WTC11 (cell line): ENCODE results near the gene SIGLEC1. TPM values are rescaled to one million over a fixed set of nuclear protein-coding genes. Genes with fewer than 3 reads are reported as not detected.

Source experiments
- ATAC-seq: fragments of 200-7000 bp; cut with Tn5 transposase; 2 replicates; pipeline ENCODE4 v1.10.0; 2021; ENCODE audit warnings: mild to moderate bottlenecking, moderate library complexity
- CTCF ChIA-PET: fragments of 300-600 bp; sonication (Branson Sonifier 250); formaldehyde crosslinking; loops from one replicate; lab custom pipeline; 2021; ENCODE audit warnings: antibody characterized with exemption; lab: Charles Lee
- POLR2A ChIA-PET: fragments of 350-600 bp; sonication (Branson Sonifier 250); formaldehyde crosslinking; loops from one replicate; lab custom pipeline; 2021; ENCODE audit warnings: antibody characterized with exemption; lab: Charles Lee
- DNase-seq: peaks from one replicate; pipeline ENCODE4 v3.0.0; 2021; ENCODE audit warnings: low spot score
- H3K27ac Mint-ChIP-seq: 2 replicates; pipeline ENCODE4 v1.8.0; 2021; ENCODE audit warnings: mixed read lengths
- H3K27me3 Mint-ChIP-seq: 2 replicates; pipeline ENCODE4 v1.8.0; 2021; ENCODE audit warnings: low read depth, mild to moderate bottlenecking, moderate library complexity, mixed read lengths
- H3K36me3 Mint-ChIP-seq: 2 replicates; pipeline ENCODE4 v1.8.0; 2021; ENCODE audit warnings: mixed read lengths
- H3K4me1 Mint-ChIP-seq: 2 replicates; pipeline ENCODE4 v1.8.0; 2022; ENCODE audit warnings: mixed read lengths
- H3K4me3 Mint-ChIP-seq: 2 replicates; pipeline ENCODE4 v1.8.0; 2021; ENCODE audit warnings: mild to moderate bottlenecking, moderate library complexity, mixed read lengths
- H3K9me3 Mint-ChIP-seq: 2 replicates; pipeline ENCODE4 v1.8.0; 2021; ENCODE audit warnings: mixed read lengths
- FOXP1 ChIP-seq: sonication (generic); formaldehyde crosslinking; IDR thresholded peaks from 2 replicates; pipeline ENCODE4 v1.8.0; 2022; ENCODE audit warnings: missing genetic modification reagents, mild to moderate bottlenecking, moderate library complexity, borderline replicate concordance
- GTF2I ChIP-seq: fragments of 250-450 bp; sonication (Bioruptor Pico); conservative IDR thresholded peaks from 2 replicates; pipeline ENCODE4 v1.4.0; 2021; ENCODE audit warnings: mild to moderate bottlenecking
- RELA ChIP-seq: sonication (generic); formaldehyde crosslinking; IDR thresholded peaks from 2 replicates; pipeline ENCODE4 v1.8.1; 2022; ENCODE audit warnings: missing genetic modification reagents, mild to moderate bottlenecking, borderline replicate concordance
- SMAD4 ChIP-seq: sonication (generic); formaldehyde crosslinking; IDR thresholded peaks from 2 replicates; pipeline ENCODE4 v1.8.0; 2022; ENCODE audit warnings: mild to moderate bottlenecking, missing genetic modification reagents
- TCF7 ChIP-seq: sonication (generic); formaldehyde crosslinking; IDR thresholded peaks from 2 replicates; pipeline ENCODE4 v1.8.0; 2022; ENCODE audit warnings: mild to moderate bottlenecking, low read depth, missing genetic modification reagents, moderate library complexity
- TEAD1 ChIP-seq: sonication (generic); formaldehyde crosslinking; IDR thresholded peaks from 2 replicates; pipeline ENCODE4 v1.8.0; 2022; ENCODE audit warnings: mild to moderate bottlenecking, missing genetic modification reagents
- TEAD4 ChIP-seq: sonication (generic); formaldehyde crosslinking; IDR thresholded peaks from 2 replicates; pipeline ENCODE4 v1.8.0; 2022; ENCODE audit warnings: mild to moderate bottlenecking, missing genetic modification reagents
- ZNF121 ChIP-seq: sonication (generic); formaldehyde crosslinking; IDR thresholded peaks from 2 replicates; pipeline ENCODE4 v1.8.0; 2023; ENCODE audit warnings: missing genetic modification reagents
- ZNF423 ChIP-seq: fragments of 250-450 bp; sonication (Bioruptor Pico); IDR thresholded peaks from 2 replicates; pipeline ENCODE4 v2.1.2; 2022; ENCODE audit warnings: mild to moderate bottlenecking, moderate library complexity
- total RNA-seq: library from RNA; stranded (reverse); gene quantifications from 3 replicates; pipeline ENCODE4 v1.2.3, GENCODE V29; 2021
- TF ChIP-seq, protein P1 (sequence below): fragments of 250-450 bp; sonication (Bioruptor Pico); conservative IDR thresholded peaks from 2 replicates; pipeline ENCODE4 v1.9.0; 2021; ENCODE audit warnings: mild to moderate bottlenecking
- TF ChIP-seq, protein P2 (sequence below): fragments of 250-450 bp; sonication (Bioruptor Pico); IDR thresholded peaks from 2 replicates; pipeline ENCODE4 v2.1.2; 2022; ENCODE audit warnings: mild to moderate bottlenecking, moderate library complexity
- TF ChIP-seq, protein P3 (sequence below): sonication (generic); formaldehyde crosslinking; IDR thresholded peaks from 2 replicates; pipeline ENCODE4 v1.8.0; 2022; ENCODE audit warnings: mild to moderate bottlenecking, missing genetic modification reagents

Gene SIGLEC1
- total RNA-seq, 1 experiment from 2014 or later = 0.04 TPM

DNA sequence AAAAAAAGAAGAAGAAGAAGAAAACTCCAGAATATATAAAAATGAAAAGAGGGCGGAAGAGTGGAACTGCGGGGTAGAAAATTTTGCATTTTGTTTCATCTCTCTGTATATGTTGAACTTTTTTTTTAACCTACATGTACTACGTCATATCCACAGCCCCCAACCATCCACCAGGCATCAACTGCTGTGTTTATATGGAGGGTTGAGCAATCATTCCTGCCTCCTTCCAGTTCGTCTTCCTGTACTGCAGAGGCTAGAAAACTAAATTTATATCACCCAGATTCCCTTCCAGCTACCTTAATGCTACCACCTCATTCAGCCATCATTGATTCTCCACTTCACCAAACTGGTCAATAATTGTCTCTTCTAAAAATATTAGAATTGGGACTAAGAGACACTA is 9.5 kb upstream of the SIGLEC1 start (continued):
- TF ChIP-seq, protein P1, sequence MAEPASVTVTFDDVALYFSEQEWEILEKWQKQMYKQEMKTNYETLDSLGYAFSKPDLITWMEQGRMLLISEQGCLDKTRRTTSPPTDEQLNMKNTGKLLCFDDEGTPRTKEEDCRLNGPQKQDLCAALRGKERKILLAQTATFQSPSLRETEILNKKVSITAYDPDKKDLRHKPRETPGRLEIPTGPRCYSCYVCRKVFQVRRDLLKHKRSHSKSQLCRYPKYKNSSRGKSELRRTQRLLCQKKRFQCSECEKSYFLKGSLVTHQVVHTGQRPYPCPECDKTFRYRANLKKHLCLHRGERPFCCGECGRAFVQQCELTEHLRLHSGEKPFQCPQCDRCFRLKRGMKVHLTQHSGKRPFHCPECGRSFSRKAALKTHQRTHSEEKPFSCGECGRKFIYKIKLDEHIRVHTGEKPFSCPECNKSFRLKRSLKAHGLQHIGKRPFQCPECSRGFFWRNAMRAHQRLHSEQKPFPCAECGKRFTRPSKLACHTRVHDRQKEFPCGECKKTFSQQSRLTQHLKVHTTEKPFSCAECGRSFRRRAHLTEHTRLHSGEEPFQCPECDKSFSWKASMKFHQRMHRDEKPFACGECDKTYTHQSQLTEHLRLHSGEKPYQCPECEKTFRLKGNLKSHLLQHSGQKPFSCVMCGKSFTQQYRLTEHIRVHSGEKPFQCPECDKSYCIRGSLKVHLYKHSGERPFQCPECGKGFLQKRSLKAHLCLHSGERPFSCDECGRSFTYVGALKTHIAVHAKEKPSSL (CRISPR knock-in tag) = no peak

DNA sequence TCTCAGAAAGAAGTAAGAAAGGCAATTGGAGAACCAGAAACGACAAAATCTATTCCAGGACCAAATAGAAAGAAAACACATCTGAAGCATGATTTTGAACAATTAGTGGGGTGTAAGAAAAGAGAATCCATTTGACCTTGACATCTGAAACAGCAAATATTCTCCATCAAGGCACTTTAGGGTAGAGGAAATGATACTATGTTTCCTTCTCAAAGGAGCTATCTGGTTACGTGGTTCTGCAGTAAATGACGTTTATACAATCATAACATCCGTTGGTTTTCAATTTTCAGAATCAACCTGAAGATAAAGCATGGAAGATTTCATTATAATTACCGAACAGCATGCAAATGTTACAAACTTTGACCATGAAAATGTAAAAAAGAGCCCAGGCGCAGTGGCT is 8.2 kb upstream of the SIGLEC1 start:
- CTCF ChIA-PET = interaction anchor here (0.7 to 2.1 kb wide), 7 partner anchors 10 to 47 kb away, joined by 3 to 21 read pairs (median 5); partner anchors contain the start of genes ADAM33 and ADISSP
- Mint-ChIP-seq H3K27ac (no peak overlapping the region; the same call in 1 of the 2 replicates), H3K36me3 (no peaks in the 10 kb centered on the region)

DNA sequence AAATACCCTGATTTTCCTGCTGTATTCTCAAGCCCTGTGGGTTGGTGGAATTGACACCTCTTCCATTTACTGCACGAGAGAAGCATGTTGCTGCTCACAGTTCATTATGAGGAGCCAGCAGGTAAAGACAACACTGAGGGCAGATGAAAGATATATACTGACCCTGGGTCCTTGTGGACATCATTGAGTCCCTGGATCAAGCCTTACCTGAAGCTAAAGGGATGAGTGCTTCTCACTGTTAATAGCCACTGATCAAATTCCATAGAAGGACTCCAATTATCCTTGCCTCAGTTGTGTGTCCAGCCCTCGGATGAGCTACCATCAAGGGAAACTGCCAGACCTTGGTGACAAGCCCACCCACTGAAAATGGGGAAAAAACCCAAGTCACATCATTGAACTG is 7.7 kb upstream of the SIGLEC1 start:
- Mint-ChIP-seq H3K4me3 (no peak overlapping the region), H3K4me1 (peaks cover 8% of the 10 kb centered on the region), H3K27me3 (no peaks in the 10 kb centered on the region), H3K9me3 (peaks cover 4% of the 10 kb centered on the region; the same call in 1 of the 2 replicates), H3K27ac (peak overlapping the region; percentile 79)
- no peak for ATAC-seq
- POLR2A ChIA-PET = no interaction called here
- CTCF ChIA-PET = interaction anchor here (0.7 to 2.1 kb wide), 8 partner anchors 9 to 352 kb away, joined by 3 to 21 read pairs (median 4); partner anchors contain the start of genes ADAM33 and ADISSP
- DNase-seq = no peak
- TF ChIP-seq TEAD4 (CRISPR knock-in tag) (no peak), GTF2I (CRISPR knock-in tag) (0 out of 2 replicates have a peak, but pooled peaks have one; percentile 29)
- TF ChIP-seq, all 79 proteins: peak for 1
- H3K36me3 Mint-ChIP-seq = no peaks in the 10 kb centered on the region

More for the DNA sequence above, 8.2 kb upstream of the SIGLEC1 start:
- POLR2A ChIA-PET = no interaction called here
- Mint-ChIP-seq H3K9me3 (peaks cover 4% of the 10 kb centered on the region; the same call in 1 of the 2 replicates), H3K4me3 (no peak overlapping the region), H3K27me3 (no peaks in the 10 kb centered on the region), H3K4me1 (peaks cover 8% of the 10 kb centered on the region)
- TF ChIP-seq, protein P2, sequence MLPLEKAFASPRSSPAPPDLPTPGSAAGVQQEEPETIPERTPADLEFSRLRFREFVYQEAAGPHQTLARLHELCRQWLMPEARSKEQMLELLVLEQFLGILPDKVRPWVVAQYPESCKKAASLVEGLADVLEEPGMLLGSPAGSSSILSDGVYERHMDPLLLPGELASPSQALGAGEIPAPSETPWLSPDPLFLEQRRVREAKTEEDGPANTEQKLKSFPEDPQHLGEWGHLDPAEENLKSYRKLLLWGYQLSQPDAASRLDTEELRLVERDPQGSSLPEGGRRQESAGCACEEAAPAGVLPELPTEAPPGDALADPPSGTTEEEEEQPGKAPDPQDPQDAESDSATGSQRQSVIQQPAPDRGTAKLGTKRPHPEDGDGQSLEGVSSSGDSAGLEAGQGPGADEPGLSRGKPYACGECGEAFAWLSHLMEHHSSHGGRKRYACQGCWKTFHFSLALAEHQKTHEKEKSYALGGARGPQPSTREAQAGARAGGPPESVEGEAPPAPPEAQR (CRISPR knock-in tag) = no peak
- TF ChIP-seq RELA (CRISPR knock-in tag) (no peak), TEAD1 (CRISPR knock-in tag) (no peak), SMAD4 (CRISPR knock-in tag) (no peak), ZNF121 (CRISPR knock-in tag) (no peak), ZNF423 (CRISPR knock-in tag) (no peak), FOXP1 (CRISPR knock-in tag) (no peak)
- TF ChIP-seq, protein P3, sequence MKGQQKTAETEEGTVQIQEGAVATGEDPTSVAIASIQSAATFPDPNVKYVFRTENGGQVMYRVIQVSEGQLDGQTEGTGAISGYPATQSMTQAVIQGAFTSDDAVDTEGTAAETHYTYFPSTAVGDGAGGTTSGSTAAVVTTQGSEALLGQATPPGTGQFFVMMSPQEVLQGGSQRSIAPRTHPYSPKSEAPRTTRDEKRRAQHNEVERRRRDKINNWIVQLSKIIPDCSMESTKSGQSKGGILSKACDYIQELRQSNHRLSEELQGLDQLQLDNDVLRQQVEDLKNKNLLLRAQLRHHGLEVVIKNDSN (CRISPR knock-in tag) = no peak
- DNase-seq (no peak), ATAC-seq (no peak)

DNA sequence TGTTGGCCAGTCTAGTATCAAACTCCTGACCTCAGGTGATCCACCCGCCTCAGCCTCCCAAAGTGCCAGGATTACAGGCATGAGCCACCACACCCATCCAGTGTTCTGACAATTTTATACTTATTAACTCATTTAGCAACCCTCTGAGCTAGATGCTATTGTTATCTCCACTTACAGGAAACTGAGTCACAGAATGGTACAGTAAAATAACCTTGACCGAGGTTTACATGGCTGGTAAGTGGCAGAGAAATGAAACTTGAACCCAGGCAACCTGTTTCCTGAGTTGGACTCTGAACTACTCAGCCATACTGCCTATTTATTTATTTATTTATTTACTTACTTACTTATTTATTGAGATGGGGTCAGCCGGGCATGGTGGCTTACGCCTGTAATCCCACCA is 6.6 kb upstream of the SIGLEC1 start:
- DNase-seq (no peak), ATAC-seq (no peak)
- Mint-ChIP-seq H3K27ac (no peak overlapping the region), H3K27me3 (no peaks in the 10 kb centered on the region), H3K9me3 (peaks cover 4% of the 10 kb centered on the region; the same call in 1 of the 2 replicates), H3K4me1 (peaks cover 8% of the 10 kb centered on the region), H3K4me3 (no peak overlapping the region), H3K36me3 (no peaks in the 10 kb centered on the region)
- ChIA-PET POLR2A (no interaction called here), CTCF (interaction anchor here (1.0 to 3.6 kb wide), 5 partner anchors 8 to 43 kb away, joined by 4 to 88 read pairs (median 5); no protein-coding TSS in a partner anchor)
- no peak for TF ChIP-seq TCF7
- TF ChIP-seq TEAD4 (CRISPR knock-in tag) = no peak
